ENCODE data around the gene AP1G1.
"Not testable (repeated sequence)": the region's sequence is repeated elsewhere in the genome, so short reads cannot be mapped to it uniquely, and the experiment has no call there.

AP1G1 gene

GRCh38 chr16:71810155-71810530 is 1.5 kb upstream of the AP1G1 start:
- DNase-seq (ENCODE audit: low read depth in 2 of 2): not testable (repeated sequence)

DNA sequence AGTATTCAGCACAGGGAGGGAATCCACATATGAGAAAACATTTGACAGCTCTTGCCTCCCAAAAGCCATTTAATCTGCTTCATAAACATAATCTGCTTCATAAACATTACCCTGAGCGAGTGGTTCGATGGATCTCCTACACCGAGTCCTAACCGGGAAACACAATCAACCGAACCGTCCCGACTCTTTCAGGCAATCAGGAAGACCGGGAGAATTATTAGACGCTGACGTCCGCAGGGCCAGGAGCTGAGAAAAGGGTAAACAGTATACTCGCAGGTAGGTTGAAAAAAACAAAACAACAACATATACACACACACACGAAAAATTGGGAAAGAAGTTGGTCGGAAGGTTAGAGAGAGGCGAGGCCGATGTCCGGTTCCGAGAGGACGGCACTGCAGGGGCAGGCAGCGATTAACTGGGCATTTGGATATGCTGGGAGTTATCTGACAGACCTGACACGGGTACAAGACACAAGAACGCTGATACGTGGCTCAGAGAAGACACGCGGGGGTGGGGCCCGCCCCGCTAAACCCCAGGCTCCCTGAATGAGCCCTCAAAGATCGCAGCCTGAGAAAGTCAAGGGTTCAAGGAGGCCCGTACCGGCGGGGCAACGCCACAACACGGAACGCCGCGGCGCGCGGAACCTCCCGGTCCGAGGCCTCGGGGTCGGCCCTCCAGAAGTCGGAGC is 585 bp downstream of the AP1G1 start:
- DNase-seq (ENCODE audit: low read depth in 2 of 2): peak; percentile 33

- DNase-seq (ENCODE audit: low read depth in 2 of 2): no peak
Measured at GRCh38 chr16:71803305-71803690, 5.3 kb downstream of the AP1G1 start.

DNA sequence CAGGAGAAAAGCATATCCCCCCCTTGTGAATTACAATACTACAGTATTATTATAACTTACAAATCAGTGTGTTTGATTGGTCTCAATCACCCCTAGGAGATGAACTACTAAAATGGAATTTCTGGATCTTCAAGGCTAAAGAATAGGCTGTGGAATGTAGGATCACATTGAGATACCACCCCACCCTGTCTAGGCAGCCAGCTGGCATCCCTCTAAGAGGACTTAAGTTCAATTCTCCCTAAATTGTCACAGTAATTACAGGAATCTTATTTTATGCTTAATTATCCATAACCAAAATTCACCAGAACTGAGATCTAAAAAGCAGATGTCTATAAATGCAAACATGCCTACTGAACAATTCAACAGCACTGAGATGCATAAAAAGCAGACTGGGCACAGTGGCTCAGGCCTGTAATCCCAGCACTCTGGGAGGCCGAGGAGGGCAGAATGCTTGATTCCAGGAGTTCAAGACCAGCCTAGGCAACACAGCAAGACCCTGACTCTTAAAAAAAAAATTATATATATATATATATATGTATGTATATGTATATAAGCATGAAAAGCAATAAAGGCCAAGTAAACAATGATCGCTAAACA is 12.0 kb downstream of the AP1G1 start:
- no peak for DNase-seq (ENCODE audit: low read depth in 2 of 2)

DNA sequence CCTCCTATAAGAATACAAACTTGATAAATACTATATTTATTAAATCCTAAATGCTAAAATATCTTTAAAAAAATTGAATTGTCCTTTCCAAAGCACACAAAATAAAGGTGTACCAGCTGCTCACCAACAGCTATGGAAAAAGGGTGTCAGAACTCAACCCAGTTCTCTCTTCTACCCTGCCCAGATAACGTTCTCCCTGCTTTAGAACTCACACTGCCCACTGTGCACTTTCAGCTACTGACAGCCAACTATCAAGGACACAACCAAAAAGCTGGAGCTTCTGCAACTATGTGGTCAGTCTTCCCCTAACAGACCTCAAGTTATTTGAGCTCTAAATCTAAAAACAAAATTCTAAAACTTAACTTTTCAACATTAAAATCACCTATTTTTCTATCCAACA is 13.7 kb downstream of the AP1G1 start:
- DNase-seq (ENCODE audit: low read depth in 2 of 2): no peak

- no peak for DNase-seq (ENCODE audit: low read depth in 2 of 2)
Measured at GRCh38 chr16:71794018-71794417, 14.6 kb downstream of the AP1G1 start.

DNA sequence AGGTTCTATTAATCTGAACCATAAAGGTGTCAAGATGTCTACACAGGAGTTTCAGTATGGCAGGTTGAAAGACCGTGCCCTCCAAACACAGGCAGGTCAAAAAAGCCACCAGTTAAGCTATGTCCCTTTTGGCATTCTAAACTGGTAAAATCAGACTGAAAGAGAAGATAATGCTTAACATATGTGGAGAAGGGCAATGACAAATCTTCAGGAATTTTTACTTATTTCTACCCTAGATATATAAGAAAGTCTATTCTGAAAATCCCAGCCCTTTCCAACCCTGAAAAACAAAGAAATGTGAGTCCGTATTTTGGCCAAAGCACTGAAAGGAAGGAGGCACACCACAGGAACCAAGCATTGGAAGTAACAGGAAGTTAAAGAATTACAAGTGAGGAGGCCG is 16.5 kb downstream of the AP1G1 start:
- DNase-seq (ENCODE audit: low read depth in 2 of 2): no peak

DNA sequence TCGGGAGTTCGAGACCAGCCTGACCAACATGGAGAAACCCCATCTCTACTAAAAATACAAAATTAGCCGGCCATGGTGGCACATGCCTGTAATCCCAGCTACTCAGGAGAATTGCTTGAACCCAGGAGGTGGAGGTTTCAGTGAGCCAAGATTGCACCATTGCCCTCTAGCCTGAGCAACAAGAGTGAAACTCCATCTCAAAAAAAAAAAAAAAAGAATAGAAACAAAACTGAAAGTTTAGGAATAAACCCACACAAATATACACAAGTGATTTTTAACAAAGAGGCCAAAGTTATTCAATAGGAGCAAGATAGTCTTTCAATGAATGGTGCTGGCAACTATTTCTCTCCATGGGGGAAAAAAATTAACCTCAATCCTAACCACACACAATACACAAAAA is 18.3 kb downstream of the AP1G1 start:
- not testable (repeated sequence) for DNase-seq (ENCODE audit: low read depth in 2 of 2)

GRCh38 chr16:71789136-71789535 is 19.5 kb downstream of the AP1G1 start:
- DNase-seq (ENCODE audit: low read depth in 2 of 2): no peak

GRCh38 chr16:71788578-71788977 is 20.1 kb downstream of the AP1G1 start:
- DNase-seq (ENCODE audit: low read depth in 2 of 2): no peak

GRCh38 chr16:71785143-71785542 is 23.5 kb downstream of the AP1G1 start:
- DNase-seq (ENCODE audit: low read depth in 2 of 2): not testable (repeated sequence)

DNA sequence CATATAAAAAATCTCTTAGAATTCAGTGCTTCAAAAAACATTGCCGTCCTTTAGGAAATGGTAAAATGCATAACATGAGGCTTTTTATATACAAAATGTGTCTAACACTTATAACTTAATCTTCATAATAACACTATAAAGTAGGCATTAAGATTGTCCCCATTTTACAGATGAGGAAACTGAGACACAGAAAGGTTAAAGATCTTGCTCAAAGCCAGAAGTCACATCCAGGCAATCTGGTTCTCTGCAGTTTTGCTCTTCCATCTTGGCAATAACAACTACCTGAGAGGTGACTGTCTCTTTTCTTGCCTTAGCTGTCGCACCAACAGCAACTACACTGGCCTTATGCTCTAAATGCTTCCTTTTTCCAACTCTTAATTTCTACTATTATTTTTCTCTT is 24.5 kb downstream of the AP1G1 start:
- no peak for DNase-seq (ENCODE audit: low read depth in 2 of 2)

GRCh38 chr16:71781741-71782140 is 26.9 kb downstream of the AP1G1 start:
- no peak for DNase-seq (ENCODE audit: low read depth in 2 of 2)

DNA sequence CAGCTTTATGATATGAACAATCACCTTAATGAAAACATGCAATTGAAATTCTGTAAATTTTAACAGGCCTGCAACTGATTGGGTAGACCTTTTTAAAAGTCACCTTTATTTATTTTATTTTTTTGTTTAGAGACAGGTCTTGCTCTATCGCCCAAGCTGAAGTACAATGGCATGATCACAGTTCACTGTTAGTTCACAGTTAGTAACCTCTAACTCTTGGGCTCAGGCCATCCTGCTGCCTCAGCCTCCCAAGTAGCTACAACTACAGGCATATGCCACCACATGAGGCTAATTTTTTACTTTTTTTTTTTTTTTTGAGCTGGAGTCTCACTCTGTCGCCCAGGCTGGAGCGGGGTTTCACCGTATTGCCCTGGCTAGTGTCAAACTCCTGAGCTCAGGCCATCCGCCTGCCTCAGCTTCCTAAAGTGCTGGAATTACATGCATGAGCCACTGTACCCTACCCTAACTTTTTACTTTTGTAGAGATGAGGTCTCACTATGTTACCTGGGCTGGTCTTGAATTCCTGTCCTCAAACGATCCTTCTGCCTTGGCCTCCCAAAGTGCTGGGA is 28.0 kb downstream of the AP1G1 start:
- no peak for DNase-seq (ENCODE audit: low read depth in 2 of 2)

DNA sequence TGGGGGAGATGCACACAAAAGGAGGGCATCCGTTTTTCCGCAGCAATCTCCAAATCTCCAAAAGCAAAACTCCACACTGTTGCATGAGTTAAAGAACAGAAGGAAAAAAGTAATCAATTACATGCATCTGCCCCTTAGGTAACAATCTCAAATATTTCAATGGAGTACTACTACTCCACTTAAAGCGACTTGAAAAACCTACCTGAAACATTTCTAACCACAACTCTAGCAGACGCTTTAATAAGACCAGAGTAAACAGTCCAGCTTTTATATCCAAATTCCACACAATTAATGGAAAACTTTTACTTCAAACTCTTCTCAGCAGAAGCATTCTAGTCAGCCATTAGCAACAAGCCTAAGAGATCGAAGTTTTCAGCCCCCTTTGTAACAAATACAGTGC is 29.9 kb downstream of the AP1G1 start:
- no peak for DNase-seq (ENCODE audit: low read depth in 2 of 2)

GRCh38 chr16:71777329-71777728 is 31.3 kb downstream of the AP1G1 start:
- no peak for DNase-seq (ENCODE audit: low read depth in 2 of 2)

GRCh38 chr16:71775949-71776348 is 32.7 kb downstream of the AP1G1 start:
- no peak for DNase-seq (ENCODE audit: low read depth in 2 of 2)

DNA sequence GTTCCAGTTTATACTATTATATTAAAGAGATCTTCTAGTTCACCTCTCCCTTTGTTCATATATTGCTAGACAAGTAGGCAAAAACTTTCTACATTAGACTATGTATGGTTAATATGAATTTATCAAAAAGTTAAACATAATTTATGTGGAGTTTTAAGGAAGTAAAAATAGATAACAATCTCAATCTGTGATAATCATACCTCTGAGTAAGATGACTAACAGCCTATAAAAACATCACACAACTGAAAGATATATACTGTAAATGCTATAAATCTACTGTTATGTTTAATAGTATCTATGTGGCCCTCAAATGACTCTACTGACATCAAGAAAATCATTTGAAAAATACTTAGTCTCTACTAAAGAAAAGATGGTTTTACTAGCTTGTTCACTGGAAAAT is 37.1 kb downstream of the AP1G1 start:
- no peak for DNase-seq (ENCODE audit: low read depth in 2 of 2)

DNA sequence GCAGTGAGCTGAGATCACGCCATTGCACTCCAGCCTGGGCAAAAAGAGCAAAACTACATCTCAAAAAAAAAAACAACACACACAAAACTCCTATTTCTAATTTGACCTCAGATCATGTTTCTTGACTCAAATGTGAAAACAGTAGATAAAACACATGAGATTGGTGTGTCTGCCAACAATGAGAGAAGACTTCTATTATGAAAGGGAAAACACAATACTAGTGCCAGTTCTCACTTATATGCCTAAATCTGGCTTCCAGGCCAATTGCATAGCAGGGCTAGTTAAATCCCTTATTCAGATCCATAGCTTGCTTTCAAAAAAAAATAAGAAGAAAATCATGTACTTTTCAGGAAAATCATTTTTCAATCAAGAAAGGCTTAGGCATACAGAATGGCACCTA is 39.4 kb downstream of the AP1G1 start:
- no peak for DNase-seq (ENCODE audit: low read depth in 2 of 2)

- DNase-seq (ENCODE audit: low read depth in 2 of 2): no peak
Measured at GRCh38 chr16:71767060-71767900, 41.4 kb downstream of the AP1G1 start.

GRCh38 chr16:71762186-71762585 is 46.4 kb downstream of the AP1G1 start:
- DNase-seq (ENCODE audit: low read depth in 2 of 2): no peak

DNA sequence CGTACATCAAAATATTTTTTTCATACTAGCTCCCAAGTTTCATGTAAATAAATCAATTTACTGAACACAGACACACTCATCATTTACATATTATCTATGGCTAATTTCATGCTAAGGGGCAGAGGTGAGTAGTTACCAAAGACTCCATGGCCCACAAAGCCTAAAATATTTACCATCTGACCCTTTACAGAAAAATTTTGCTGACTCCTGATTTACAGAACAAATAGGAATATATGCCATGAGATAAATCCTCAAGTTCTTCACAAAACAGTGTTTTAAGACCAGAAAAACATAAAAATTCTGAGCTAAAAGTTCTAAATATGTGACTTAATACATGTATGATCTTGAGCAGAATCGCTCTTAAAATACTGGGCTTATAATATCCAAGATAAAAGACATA is 47.5 kb downstream of the AP1G1 start:
- no peak for DNase-seq (ENCODE audit: low read depth in 2 of 2)

DNA sequence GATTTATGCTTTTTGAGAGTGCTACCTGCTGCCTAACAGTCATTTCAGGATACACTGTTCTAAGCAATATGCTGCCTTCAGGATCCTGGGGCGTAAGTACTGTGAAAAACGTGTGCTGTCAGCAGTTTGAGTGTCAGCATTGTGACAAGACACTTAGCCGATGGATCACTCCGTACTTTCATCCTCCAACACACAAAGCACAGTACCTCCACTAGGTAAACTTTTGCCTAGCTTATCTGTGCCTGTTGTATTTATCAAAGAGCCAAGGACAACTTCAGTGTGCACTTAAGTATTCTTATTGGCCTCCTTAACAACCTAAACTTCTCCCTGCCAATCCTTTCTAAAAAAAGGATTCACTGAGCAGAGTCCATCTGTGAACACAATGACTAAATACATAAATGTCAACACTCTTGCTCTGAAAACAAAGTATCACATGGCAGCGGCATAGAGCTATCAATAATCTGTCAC is 50.3 kb downstream of the AP1G1 start:
- no peak for DNase-seq (ENCODE audit: low read depth in 2 of 2)

Measured in stimulated activated CD4-positive, alpha-beta T cell treated with anti-CD3 and anti-CD28 coated beads, Interleukin-15, amount 100 ng/mL, for 48 hours (primary cell).